ENCODE results near the gene POU4F1. TPM values are rescaled to one million over a fixed set of nuclear protein-coding genes. Genes with fewer than 3 reads are reported as not detected.
A peak's percentile ranks its signal among the peaks of the same experiment; 100 is the strongest.

Gene POU4F1
- total and polyA plus RNA-seq, 8 donors = 0.08 TPM; not detected in 7

GRCh38 chr13:78608688-78609463 is 5.5 kb upstream of the POU4F1 start:
- H3K9me3 ChIP-seq = no peaks in the 10 kb centered on the region
- WGBS, 5 donors = 1 to 4% (median 2%) methylated on average over 35 to 54 of the region's 54 CpGs
- H3K4me1 ChIP-seq = peaks cover 23 to 39% (median 32%) of the 10 kb centered on the region in 4 donors
- no peak overlapping the region for H3K27ac ChIP-seq
- no peak for TF ChIP-seq CTCF (IDR thresholded peaks at IDR 0.05)
- no peak for TF ChIP-seq POLR2A (IDR thresholded peaks at IDR 0.05)
- TF ChIP-seq EP300 (IDR thresholded peaks at IDR 0.05) = no peak
- TF ChIP-seq POLR2AphosphoS5 (IDR thresholded peaks at IDR 0.05) = no peak
- no peak for DNase-seq
- no peaks in the 10 kb centered on the region for H3K36me3 ChIP-seq
- peak overlapping the region; percentile 45 to 64 (median 56) for H3K4me3 ChIP-seq
- intact Hi-C loops (cut with DNase I; ENCODE audit: low total_unique reads) = no loop called here
- peaks cover 41 to 84% (median 69%) of the 10 kb centered on the region in 3 donors for H3K27me3 ChIP-seq

GRCh38 chr13:78608252-78608687 is 4.9 kb upstream of the POU4F1 start:
- Histone ChIP-seq H3K4me3 (peak overlapping the region; percentile 45 to 64 (median 56)), H3K4me1 (peaks cover 28 to 45% (median 39%) of the 10 kb centered on the region in 4 donors), H3K9me3 (no peaks in the 10 kb centered on the region), H3K27ac (no peak overlapping the region), H3K27me3 (peaks cover 45 to 90% (median 75%) of the 10 kb centered on the region in 3 donors), H3K36me3 (no peaks in the 10 kb centered on the region)
- DNase-seq = no peak
- intact Hi-C loops (cut with DNase I; ENCODE audit: low total_unique reads) = no loop called here
- TF ChIP-seq POLR2A (IDR thresholded peaks at IDR 0.05) (no peak), POLR2AphosphoS5 (IDR thresholded peaks at IDR 0.05) (no peak), CTCF (IDR thresholded peaks at IDR 0.05) (no peak), EP300 (IDR thresholded peaks at IDR 0.05) (no peak)
- WGBS, 5 donors = 6 to 12% (median 10%) methylated on average over 12 to 15 of the region's 15 CpGs

- Histone ChIP-seq H3K27ac (no peak overlapping the region), H3K9me3 (no peaks in the 10 kb centered on the region), H3K36me3 (no peaks in the 10 kb centered on the region), H3K27me3 (peaks cover 52 to 96% (median 81%) of the 10 kb centered on the region in 3 donors), H3K4me1 (peaks cover 35 to 51% (median 45%) of the 10 kb centered on the region in 4 donors), H3K4me3 (peak overlapping the region in 2 of 4 donors; percentile 30 to 60)
- TF ChIP-seq CTCF (IDR thresholded peaks at IDR 0.05) = no peak
- TF ChIP-seq EP300 (IDR thresholded peaks at IDR 0.05) = no peak
- TF ChIP-seq POLR2AphosphoS5 (IDR thresholded peaks at IDR 0.05) = no peak
- TF ChIP-seq POLR2A (IDR thresholded peaks at IDR 0.05) = no peak
- 8 to 19% (median 14%) methylated on average over 39 to 42 of the region's 42 CpGs for WGBS, 5 donors
- DNase-seq = no peak
- intact Hi-C loops (cut with DNase I; ENCODE audit: low total_unique reads) = no loop called here
Measured at GRCh38 chr13:78607409-78608251, 4.3 kb upstream of the POU4F1 start.
